Cortex of kidney (tissue), 1 donor: ENCODE measurements around the gene PMPCB.

Experiments
- DNase-seq: peaks from one replicate; lab custom pipeline; 2025; lab: John Stamatoyannopoulos, UW

Gene PMPCB

DNA sequence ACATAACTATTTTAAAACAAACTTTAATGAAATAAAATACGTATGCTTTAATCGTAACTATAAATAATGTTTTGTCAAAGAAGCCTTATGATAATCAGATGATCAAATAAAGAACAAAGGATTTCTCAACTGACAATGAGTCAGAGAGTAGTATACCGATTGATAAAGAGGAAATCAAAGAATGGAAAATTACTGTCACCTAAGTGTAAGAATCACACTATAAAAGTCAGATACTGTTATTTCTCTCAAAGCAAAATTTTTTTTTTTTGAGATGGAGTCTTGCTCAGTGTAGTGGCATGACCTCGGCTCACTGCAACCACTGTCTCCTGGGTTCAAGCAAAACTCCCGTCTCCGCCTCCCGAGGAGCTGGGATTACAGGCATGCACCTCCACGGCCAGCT is 28.5 kb downstream of the PMPCB start:
- no peak for DNase-seq

DNA sequence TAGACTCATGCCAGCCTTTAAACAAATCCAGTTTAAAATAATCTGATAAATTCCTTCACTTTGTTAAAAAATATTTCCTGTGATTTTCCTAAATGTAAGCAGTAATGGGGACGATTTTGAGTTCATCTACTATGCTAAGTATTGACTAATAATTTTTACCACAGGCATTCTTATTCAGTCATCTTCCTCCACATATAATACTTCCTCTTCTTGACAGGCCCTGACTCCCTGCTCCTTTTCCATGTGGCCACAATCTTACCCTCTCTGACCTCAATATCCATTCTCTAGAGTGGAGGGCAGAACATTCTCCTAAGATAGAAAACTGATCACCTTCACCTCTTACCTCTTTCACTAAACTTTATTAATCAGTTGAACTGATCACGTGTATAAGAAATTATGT is 39.5 kb downstream of the PMPCB start:
- DNase-seq, result no peak

DNA sequence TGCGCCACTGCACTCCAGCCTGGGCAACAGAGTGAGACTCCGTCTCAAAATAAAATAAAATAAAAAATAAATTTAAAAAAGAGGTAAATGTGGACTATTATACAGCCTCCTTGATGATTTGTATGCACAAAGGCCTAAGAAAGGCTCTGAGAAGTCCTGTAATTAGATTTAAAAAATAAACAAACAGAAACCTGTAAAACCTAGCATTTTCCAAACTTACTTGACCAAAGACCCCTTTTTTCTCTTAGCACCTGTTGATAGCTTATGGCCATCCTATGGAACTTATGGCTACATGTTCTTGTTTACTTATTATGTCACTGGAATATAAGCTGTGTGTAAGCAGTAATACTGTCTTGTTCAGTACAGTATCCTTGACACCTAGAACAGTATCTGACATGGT is 41.6 kb downstream of the PMPCB start:
- no peak for DNase-seq

DNA sequence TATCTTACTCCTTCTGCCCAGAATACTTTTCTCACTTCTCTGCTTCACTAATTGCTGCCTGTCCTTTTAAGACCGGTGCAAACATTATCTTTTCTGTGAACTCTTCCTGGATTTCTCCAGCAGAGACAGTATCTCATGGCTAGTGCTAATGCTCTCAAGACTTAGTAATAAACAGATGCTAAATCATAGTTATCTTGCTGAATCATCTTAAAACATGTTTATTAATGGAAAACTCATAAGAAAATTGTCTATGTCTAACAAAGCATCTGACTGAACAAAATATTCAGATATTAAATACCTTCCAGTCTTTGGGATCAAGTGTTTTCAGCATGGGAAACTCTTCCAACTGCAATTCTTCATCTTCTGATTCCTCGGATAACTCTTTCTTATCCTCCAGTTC is 44.2 kb downstream of the PMPCB start:
- no peak for DNase-seq

DNA sequence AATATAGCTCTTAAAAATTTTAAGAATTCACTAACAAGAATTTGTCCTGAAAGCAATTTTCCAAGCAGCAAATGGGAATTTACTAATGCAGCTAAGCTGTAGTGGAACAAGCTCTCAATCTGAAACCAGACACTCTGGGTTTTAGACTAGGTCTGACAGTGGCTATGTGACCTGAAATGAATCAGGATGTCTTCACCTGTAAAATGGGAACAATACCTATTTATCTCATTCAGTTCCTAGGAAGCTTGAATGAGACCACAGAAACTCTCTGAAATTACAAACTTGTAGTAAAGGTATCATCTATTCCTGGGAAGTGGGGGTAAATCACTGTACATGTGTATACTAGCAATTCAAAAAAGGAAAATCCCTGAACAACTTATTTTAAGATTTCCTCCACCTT is 46.1 kb downstream of the PMPCB start:
- DNase-seq, result no peak

DNA sequence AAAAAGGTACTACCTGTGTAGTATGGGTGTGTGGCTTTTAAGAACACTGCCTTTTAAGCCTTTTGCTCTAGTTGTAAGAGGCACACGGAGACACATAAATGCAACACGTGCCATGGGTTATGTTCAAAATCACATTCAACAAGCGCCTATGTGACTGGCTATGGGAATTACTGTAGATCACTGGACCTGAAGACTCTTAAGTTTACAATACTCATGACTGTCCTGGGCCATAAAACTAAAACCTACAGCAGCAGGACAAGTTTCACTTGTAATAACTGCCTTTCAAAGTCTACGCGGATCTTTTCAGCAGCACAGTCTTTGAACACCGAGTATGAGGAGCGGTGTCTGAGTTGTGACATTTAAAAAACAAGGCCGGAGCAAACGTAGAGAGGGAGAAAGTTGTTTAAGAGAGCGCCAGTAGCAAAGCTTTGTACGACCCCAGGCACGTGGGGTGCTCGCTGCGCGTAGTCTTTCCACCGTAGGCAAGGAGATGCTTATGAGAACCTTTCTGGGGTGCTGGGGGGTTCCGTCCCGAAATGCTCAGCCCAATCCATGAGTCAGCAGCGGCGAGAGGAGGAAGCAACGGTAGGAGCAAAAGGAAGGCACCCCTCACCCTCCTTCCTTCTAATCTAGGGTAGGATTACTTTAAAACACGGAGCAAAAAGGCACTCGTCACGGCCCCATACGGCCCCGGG is 46.7 kb downstream of the PMPCB start:
- DNase-seq, result no peak

DNA sequence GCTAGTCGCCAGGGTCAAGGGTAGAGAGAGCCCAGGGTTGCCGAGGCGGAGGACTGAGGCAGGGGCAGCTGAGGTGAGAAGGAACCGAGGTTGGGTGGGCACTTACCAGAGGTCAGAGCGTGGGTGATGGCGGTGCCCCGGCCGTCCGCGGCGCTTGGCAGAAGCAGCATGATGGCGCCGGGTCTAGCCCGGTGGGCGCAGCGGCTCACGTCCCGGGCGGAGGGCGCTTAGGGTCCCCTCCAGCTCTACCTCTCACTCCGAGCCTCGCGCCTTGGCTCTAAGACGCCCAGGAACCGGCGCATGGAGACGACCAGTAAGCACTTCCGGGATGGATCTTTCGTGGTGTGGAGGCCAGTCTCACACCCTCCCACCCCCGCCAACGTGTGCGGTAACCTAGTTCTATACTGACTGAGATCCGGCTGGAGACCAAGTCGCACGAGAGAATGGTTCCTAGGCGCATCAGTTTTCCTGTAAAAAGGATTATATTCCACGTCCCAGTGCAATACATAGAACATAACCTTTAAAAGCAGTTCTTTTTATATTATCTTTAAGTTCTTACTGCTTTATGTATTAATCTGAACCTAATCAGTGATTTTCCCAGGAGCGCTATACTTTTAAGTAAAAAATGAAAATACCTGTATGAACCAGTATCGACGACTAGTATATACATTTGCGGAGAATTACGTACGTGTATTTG is 47.4 kb downstream of the PMPCB start, which contains the start of gene DNAJC2:
Gene DNAJC2, minus strand, starts transcription at position 315 of the 697 bp plus-strand sequence. Its CDS starts 145 bp downstream, at position 170.
- DNase-seq, result no peak

DNA sequence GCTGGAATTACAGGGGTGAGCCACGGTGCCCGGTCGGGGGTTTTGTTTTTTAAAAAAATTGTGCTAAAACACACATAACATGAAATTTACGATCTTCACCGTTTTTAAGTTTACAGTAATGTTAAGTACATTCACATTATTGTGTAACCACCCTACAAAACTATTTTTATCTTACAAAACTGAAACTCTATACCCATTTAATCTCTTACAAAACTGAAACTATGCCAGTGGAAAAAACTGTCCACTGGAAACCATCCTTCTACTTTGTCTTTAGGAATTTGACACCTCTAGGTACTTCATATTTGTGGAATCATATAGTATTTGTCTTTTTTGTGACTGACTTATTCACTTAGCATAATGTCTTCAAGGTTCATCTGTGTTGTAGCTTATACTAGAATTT is 49.2 kb downstream of the PMPCB start:
- DNase-seq, result no peak

DNA sequence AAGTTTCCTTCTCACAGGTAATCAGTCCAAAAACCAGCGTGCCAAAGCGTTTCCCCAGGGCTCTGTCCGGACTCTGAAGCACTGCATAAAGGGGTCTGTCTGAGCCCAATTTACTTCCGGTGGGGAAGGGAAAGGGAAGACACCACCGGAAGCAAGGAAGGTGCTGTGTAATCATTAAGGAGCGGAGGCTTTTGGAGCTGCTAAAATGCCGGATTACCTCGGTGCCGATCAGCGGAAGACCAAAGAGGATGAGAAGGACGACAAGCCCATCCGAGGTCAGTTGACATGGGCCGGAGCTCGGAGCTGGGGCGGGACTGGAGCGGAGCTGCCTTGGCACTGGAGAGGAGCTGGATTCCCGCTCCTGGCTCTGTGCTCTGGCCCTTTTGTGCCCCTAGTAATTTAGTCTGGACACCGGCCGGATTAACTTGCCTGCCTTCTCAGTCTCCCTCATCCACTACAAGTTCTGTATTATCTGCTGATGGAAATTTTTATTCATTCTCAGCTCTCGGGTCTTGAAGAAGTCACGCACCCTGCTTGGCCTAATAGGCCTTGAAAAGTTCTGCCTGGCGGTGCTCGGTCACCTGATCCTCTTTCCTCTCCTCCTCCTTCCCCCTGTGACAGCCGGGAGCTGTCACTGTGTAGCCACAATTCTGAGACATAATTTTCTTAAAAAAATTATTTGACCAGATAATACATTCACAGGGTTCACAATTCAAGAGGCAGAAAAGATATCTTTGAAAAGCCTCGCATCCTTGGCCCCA is 50.5 kb downstream of the PMPCB start, which contains the start of gene PSMC2:
Gene PSMC2, plus strand, starts transcription at position 137 of the 761 bp plus-strand sequence. Its CDS starts 69 bp downstream, at position 206.
- DNase-seq, result no peak

DNA sequence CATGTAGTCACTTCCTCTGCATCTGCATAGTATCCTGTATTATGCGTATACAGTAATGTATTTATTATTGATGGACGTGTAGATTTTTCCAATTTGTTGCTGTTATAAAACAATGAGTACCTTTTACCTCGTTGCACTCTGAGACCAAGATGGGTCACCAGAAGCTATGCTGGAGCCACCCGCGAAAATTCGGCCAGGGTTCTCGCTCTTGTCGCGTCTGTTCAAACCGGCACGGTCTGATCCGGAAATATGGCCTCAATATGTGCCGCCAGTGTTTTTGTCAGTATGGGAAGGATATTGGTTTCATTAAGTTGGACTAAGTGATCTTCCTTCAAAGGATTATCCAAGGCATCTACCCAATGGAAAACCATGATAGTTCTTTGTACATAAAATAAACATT is 51.2 kb downstream of the PMPCB start:
- no peak for DNase-seq

DNA sequence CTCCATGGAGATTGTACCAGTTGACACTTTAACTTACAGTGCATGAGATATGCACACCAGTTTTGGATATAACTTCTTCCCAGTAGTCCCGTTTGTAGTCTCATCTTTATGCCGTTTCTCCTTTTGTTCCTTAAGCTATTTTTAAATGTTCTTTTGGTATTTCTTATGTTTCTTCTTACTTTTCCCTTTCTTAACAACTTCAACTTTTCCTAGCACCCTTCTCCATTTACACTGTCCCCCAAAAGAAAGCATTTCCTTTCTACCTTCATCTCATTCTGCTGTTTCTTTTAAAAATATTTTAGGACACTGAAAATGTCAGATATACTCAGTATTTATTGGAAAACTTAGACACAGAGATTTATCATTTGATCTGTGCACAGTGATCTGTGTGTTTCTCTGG is 51.7 kb downstream of the PMPCB start:
- DNase-seq, result no peak

DNA sequence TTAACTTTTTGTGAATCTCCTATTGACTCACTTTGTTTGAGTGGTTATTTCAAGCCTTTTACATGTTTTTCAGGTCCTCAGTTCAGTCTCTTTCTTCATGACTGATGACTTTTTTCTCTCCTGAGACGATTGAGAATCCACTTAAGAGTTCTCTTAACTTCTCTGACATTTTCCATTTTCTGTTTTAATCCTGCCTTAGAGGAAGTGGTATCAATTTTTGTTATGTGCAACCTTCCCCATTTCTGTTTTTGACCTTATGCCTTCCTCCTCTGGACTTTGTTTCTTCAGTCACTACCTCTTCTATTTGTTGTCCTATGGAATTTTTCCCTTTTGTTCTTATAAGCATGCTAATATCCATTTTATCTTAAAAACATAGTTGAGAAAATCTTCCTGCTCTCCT is 52.6 kb downstream of the PMPCB start:
- DNase-seq, result no peak
